Measurements from ENCODE around the gene WDTC1. TPM values are rescaled to one million over a fixed set of nuclear protein-coding genes. Genes with fewer than 3 reads are reported as not detected.

WDTC1 gene
- total RNA-seq, 1 experiment from 2014 or later = 19.0 TPM

- H2BK120ac ChIP-seq (ENCODE audit: low read depth, low read length, poor library complexity, severe bottlenecking) = no peak overlapping the region
- H3K23ac ChIP-seq (ENCODE audit: insufficient read length, low read depth, low read length) = no peak overlapping the region
- H3K79me2 ChIP-seq (ENCODE audit: insufficient read depth, low read length) = no peaks in the 10 kb centered on the region
- H3K9me3 ChIP-seq (ENCODE audit: control insufficient read depth, low read depth, low read length) = no peaks in the 10 kb centered on the region
- H3K4me2 ChIP-seq (ENCODE audit: insufficient read depth, insufficient read length, low read length) = no peak overlapping the region
- H2AFZ ChIP-seq (ENCODE audit: low read length) = no peak overlapping the region
- no peaks in the 10 kb centered on the region for H3K36me3 Mint-ChIP-seq (ENCODE audit: insufficient read depth in 1 of 3, low read depth in 3 of 3)
- H3K4me3 Mint-ChIP-seq = no peak overlapping the region
- no peak overlapping the region for H3T11ph ChIP-seq (ENCODE audit: low read length)
- no peaks in the 10 kb centered on the region for H4K20me1 ChIP-seq (ENCODE audit: control insufficient read depth, insufficient read depth, insufficient read length)
- WGBS (ENCODE audit: extremely low coverage, insufficient read length, low lambda C conversion rate) = no CpG with 5 or more reads among the region's 24 CpGs
- H3K56ac ChIP-seq (ENCODE audit: insufficient read length, low read depth, low read length) = no peak overlapping the region
- H3K27ac Mint-ChIP-seq = no peak overlapping the region; a peak in 1 of 7 replicates
- H4K91ac ChIP-seq (ENCODE audit: insufficient read length, low read depth, low read length) = no peak overlapping the region
- DNase-seq = no peak
- no peak overlapping the region for H2BK5ac ChIP-seq (ENCODE audit: insufficient read length, low read length)
- H3K14ac ChIP-seq (ENCODE audit: insufficient read depth, low read length) = no peak overlapping the region
- no peaks in the 10 kb centered on the region for H3K4me1 ChIP-seq (ENCODE audit: insufficient read depth, low read length)
- no peak overlapping the region for H2BK12ac ChIP-seq (ENCODE audit: insufficient read length, low read depth, low read length)
- TF ChIP-seq CTCF (conservative IDR thresholded peaks at IDR 0.05) = no peak
- H2BK15ac ChIP-seq (ENCODE audit: low read depth, low read length) = no peak overlapping the region
- no peak overlapping the region for H4K5ac ChIP-seq (ENCODE audit: insufficient read length, low read depth, low read length)
- H3K9me3 Mint-ChIP-seq = no peaks in the 10 kb centered on the region
- H2AK5ac ChIP-seq (ENCODE audit: insufficient read length, low read length) = no peak overlapping the region
- H3K4me1 Mint-ChIP-seq = no peaks in the 10 kb centered on the region; a peak in 1 of 4 replicates
- no peak overlapping the region for H3K9ac ChIP-seq (ENCODE audit: extremely low read depth, insufficient read length, low read length)
- no peaks in the 10 kb centered on the region for H3K23me2 ChIP-seq (ENCODE audit: insufficient read length, low read depth, low read length, poor library complexity, severe bottlenecking)
- H2BK20ac ChIP-seq (ENCODE audit: low read depth, low read length, poor library complexity, severe bottlenecking) = no peak overlapping the region
- no peaks in the 10 kb centered on the region for H3K27me3 ChIP-seq (ENCODE audit: insufficient read depth, low read length)
- no peak overlapping the region for H3K27ac ChIP-seq (ENCODE audit: insufficient read length, low read depth, low read length)
- no peak overlapping the region for H3K4ac ChIP-seq (ENCODE audit: low read depth, low read length)
- no peaks in the 10 kb centered on the region for H3K79me1 ChIP-seq (ENCODE audit: insufficient read depth, low read depth, low read length, poor library complexity, severe bottlenecking)
- peaks cover 19% of the 10 kb centered on the region for H3K27me3 Mint-ChIP-seq (ENCODE audit: low read depth)
- H4K8ac ChIP-seq (replicated peaks; ENCODE audit: insufficient read length, low read depth, low read length) = no peak overlapping the region
- no peak overlapping the region for H3K18ac ChIP-seq (ENCODE audit: insufficient read length, low read depth, low read length)
These were observed 33.1 kb upstream of the WDTC1 start for GRCh38 chr1:27201295-27201694.
